SH-SY5Y (cell line): ENCODE results near the gene CD101.

Source experiments
- GATA2 ChIP-seq: IDR thresholded peaks from 2 replicates; pipeline ENCODE4 v1.6.1; 2011; ENCODE audit warnings: mild to moderate bottlenecking, low read depth, low read length
- GATA3 ChIP-seq: IDR thresholded peaks from 2 replicates; pipeline ENCODE4 v1.6.1; 2011; ENCODE audit warnings: low read depth, mild to moderate bottlenecking, low read length, moderate library complexity

GRCh38 chr1:116968724-116969123 lies 32.8 kb upstream of the CD101 start:
- TF ChIP-seq GATA3 (no peak), GATA2 (no peak)
